Neural cell (in vitro differentiated cells): ENCODE measurements around the gene NDST1. TPM values are rescaled to one million over a fixed set of nuclear protein-coding genes. Genes with fewer than 3 reads are reported as not detected.

ENCODE experiments used
- H2AFZ ChIP-seq: fragments of 200-600, 300-800 bp; sonication (generic), shearing (Covaris generic); 2 replicates; pipeline ENCODE4 v1.6.0; 2014; ENCODE audit warnings: low read depth, mild to moderate bottlenecking, antibody characterized with exemption, low read length, moderate library complexity
- H3F3A ChIP-seq: fragments of 200-600 bp; shearing (Covaris generic); 2 replicates; pipeline ENCODE4 v1.6.1; 2016; ENCODE audit warnings: mild to moderate bottlenecking, moderate library complexity, mixed read lengths, antibody characterized with exemption, low read length; ENCODE audit not compliant: insufficient read depth, poor library complexity, severe bottlenecking
- H3K27ac ChIP-seq: fragments of 200-600, 300-800 bp; sonication (generic), shearing (Covaris generic); 2 replicates; pipeline ENCODE4 v1.5.1; 2014; ENCODE audit warnings: mild to moderate bottlenecking, low read length, moderate library complexity
- H3K27me3 ChIP-seq: fragments of 300-800, 200-600 bp; sonication (generic), shearing (Covaris generic); 2 replicates; pipeline ENCODE4 v1.6.0; 2014; ENCODE audit warnings: mild to moderate bottlenecking, low read depth, low read length, moderate library complexity; ENCODE audit not compliant: insufficient read depth
- H3K36me3 ChIP-seq: fragments of 300-800, 200-600 bp; sonication (generic), shearing (Covaris generic); 2 replicates; pipeline ENCODE4 v1.5.1; 2014; ENCODE audit warnings: mild to moderate bottlenecking, antibody characterized with exemption, low read length, moderate library complexity; ENCODE audit not compliant: insufficient read depth
- H3K4me2 ChIP-seq: fragments of 300-800, 200-600 bp; sonication (generic), shearing (Covaris generic); 2 replicates; pipeline ENCODE4 v1.6.0; 2014; ENCODE audit warnings: mild to moderate bottlenecking, low read length
- H3K4me3 ChIP-seq: fragments of 300-800, 200-600 bp; sonication (generic), shearing (Covaris generic); 2 replicates; pipeline ENCODE4 v1.5.1; 2014; ENCODE audit warnings: mild to moderate bottlenecking, low read length, moderate library complexity
- H3K79me2 ChIP-seq: fragments of 200-600 bp; shearing (Covaris generic); replicated peaks from 2 replicates; pipeline ENCODE4 v1.6.0; 2014; ENCODE audit warnings: mild to moderate bottlenecking, low read length, moderate library complexity; ENCODE audit not compliant: insufficient read depth
- H3K9ac ChIP-seq: fragments of 300-800, 200-600 bp; sonication (generic), shearing (Covaris generic); 2 replicates; pipeline ENCODE4 v1.6.1; 2016; ENCODE audit warnings: mild to moderate bottlenecking, low read length, mixed read lengths
- H3K9me2 ChIP-seq: fragments of 200-600 bp; shearing (Covaris generic); 2 replicates; pipeline ENCODE4 v1.6.1; 2016; ENCODE audit warnings: mild to moderate bottlenecking, low read length, mixed read lengths; ENCODE audit not compliant: insufficient read depth
- H3K9me3 ChIP-seq: fragments of 200-600, 300-800 bp; sonication (generic), shearing (Covaris generic); 2 replicates; pipeline ENCODE4 v1.6.1; 2016; ENCODE audit warnings: mild to moderate bottlenecking, mixed run types, low read length, moderate library complexity, mixed read lengths
- H4K20me1 ChIP-seq: fragments of 200-600 bp; shearing (Covaris generic); 2 replicates; pipeline ENCODE4 v1.6.1; 2016; ENCODE audit warnings: mild to moderate bottlenecking, mixed run types; ENCODE audit not compliant: insufficient read depth
- CTCF ChIP-seq: fragments of 450-650 bp; IDR thresholded peaks from 2 replicates; pipeline ENCODE4 v1.5.1; 2014; ENCODE audit warnings: antibody characterized with exemption, mild to moderate bottlenecking, moderate library complexity; ENCODE audit not compliant: poor library complexity, severe bottlenecking
- EP300 ChIP-seq: fragments of 450-650 bp; conservative IDR thresholded peaks from 2 replicates; pipeline ENCODE4 v1.6.1; 2014; ENCODE audit warnings: antibody characterized with exemption, mild to moderate bottlenecking, moderate library complexity; ENCODE audit not compliant: poor library complexity, severe bottlenecking
- EZH2 ChIP-seq: fragments of 200-600, 300-800 bp; shearing (Covaris generic), sonication (generic); IDR thresholded peaks from 2 replicates; pipeline ENCODE4 v1.6.1; 2014; ENCODE audit warnings: antibody characterized with exemption, low read length, borderline replicate concordance, mild to moderate bottlenecking; ENCODE audit not compliant: insufficient read depth, poor library complexity, severe bottlenecking
- MXI1 ChIP-seq: fragments of 450-650 bp; conservative IDR thresholded peaks from 2 replicates; pipeline ENCODE4 v1.6.1; 2014; ENCODE audit warnings: antibody characterized with exemption, mild to moderate bottlenecking; ENCODE audit not compliant: poor library complexity, severe bottlenecking
- POLR2AphosphoS5 ChIP-seq: IDR thresholded peaks from 2 replicates; pipeline ENCODE4 v1.6.1; 2012
- RAD21 ChIP-seq: fragments of 450-650 bp; conservative IDR thresholded peaks from 2 replicates; pipeline ENCODE4 v1.6.1; 2014; ENCODE audit warnings: antibody characterized with exemption, mild to moderate bottlenecking, moderate library complexity
- REST ChIP-seq: IDR thresholded peaks from 2 replicates; pipeline ENCODE4 v1.6.1; 2012; ENCODE audit warnings: borderline replicate concordance
- SMC3 ChIP-seq: fragments of 450-650 bp; conservative IDR thresholded peaks from 2 replicates; pipeline ENCODE4 v1.6.1; 2014; ENCODE audit warnings: antibody characterized with exemption, mild to moderate bottlenecking, moderate library complexity; ENCODE audit not compliant: poor library complexity
- TAF1 ChIP-seq: IDR thresholded peaks from 2 replicates; pipeline ENCODE4 v1.6.1; 2012; ENCODE audit warnings: low read depth
- polyA plus RNA-seq: library from polyadenylated mRNA; depleted of rRNA; stranded (reverse); fragments of >200 nt; gene quantifications from 2 replicates; pipeline ENCODE4 v1.2.3, GENCODE V29; 2014

The NDST1 gene
- polyA plus RNA-seq, 1 donor from 2014 or later: 15.6 TPM

- H3F3A ChIP-seq: no peaks in the 10 kb centered on the region
- no peaks in the 10 kb centered on the region for H3K36me3 ChIP-seq
These were observed 97.0 kb downstream of the NDST1 start for GRCh38 chr5:150604894-150605440.

GRCh38 chr5:150605546-150605945 lies 97.6 kb downstream of the NDST1 start:
- H3K4me2 ChIP-seq: no peak overlapping the region
- H3K36me3 ChIP-seq: no peaks in the 10 kb centered on the region
- no peaks in the 10 kb centered on the region for H3K27me3 ChIP-seq
- TF ChIP-seq MXI1 (no peak), RAD21 (no peak), REST (no peak), SMC3 (no peak), POLR2AphosphoS5 (no peak), CTCF (no peak), TAF1 (no peak)

More at GRCh38 chr5:150604894-150605440, 97.0 kb downstream of the NDST1 start:
- Histone ChIP-seq H3K9me3 (no peaks in the 10 kb centered on the region), H3K9me2 (no peaks in the 10 kb centered on the region), H3K27ac (no peak overlapping the region), H2AFZ (no peak overlapping the region), H4K20me1 (no peaks in the 10 kb centered on the region), H3K27me3 (no peaks in the 10 kb centered on the region), H3K4me2 (no peak overlapping the region), H3K4me3 (no peak overlapping the region), H3K9ac (no peak overlapping the region), H3K79me2 (no peaks in the 10 kb centered on the region)
- TF ChIP-seq MXI1: no peak
- no peak for TF ChIP-seq TAF1
- no peak for TF ChIP-seq RAD21
- no peak for TF ChIP-seq EP300
- TF ChIP-seq CTCF: no peak
- no peak for TF ChIP-seq EZH2
- no peak for TF ChIP-seq POLR2AphosphoS5
- TF ChIP-seq REST: no peak
- TF ChIP-seq SMC3: no peak

More at GRCh38 chr5:150605546-150605945, 97.6 kb downstream of the NDST1 start:
- no peaks in the 10 kb centered on the region for H4K20me1 ChIP-seq
- H3K9ac ChIP-seq: no peak overlapping the region
- no peak overlapping the region for H2AFZ ChIP-seq
- no peaks in the 10 kb centered on the region for H3K9me2 ChIP-seq
- H3K27ac ChIP-seq: no peak overlapping the region
- H3F3A ChIP-seq: no peaks in the 10 kb centered on the region
- no peaks in the 10 kb centered on the region for H3K9me3 ChIP-seq
- no peaks in the 10 kb centered on the region for H3K79me2 ChIP-seq
- H3K4me3 ChIP-seq: no peak overlapping the region
